ENCODE measurements around the gene DPP4. TPM values are rescaled to one million over a fixed set of nuclear protein-coding genes. Genes with fewer than 3 reads are reported as not detected.

The DPP4 gene
- total and polyA plus RNA-seq, 2 of the 13 experiments (the other 11 are each of a cell fraction or from before 2014, with no cell fraction given), result 39.4 to 109 TPM

GRCh38 chr2:162072181-162072702 lies 1.8 kb downstream of the DPP4 start (continued):
- TF ChIP-seq ZBED4 (CRISPR knock-in tag; IDR thresholded peaks at IDR 0.05; ENCODE audit: borderline replicate concordance) (no peak), ZFP36 (IDR thresholded peaks at IDR 0.05; ENCODE audit: borderline replicate concordance, low read depth, low read length, partially characterized antibody) (no peak), NR3C1 (CRISPR knock-in tag; IDR thresholded peaks at IDR 0.05) (no peak), KLF16 (CRISPR knock-in tag; IDR thresholded peaks at IDR 0.05) (no peak), GZF1 (CRISPR knock-in tag; IDR thresholded peaks at IDR 0.05) (no peak), ZNF317 (CRISPR knock-in tag; IDR thresholded peaks at IDR 0.05) (no peak), KLF9 (CRISPR knock-in tag; IDR thresholded peaks at IDR 0.05; ENCODE audit: low read depth) (no peak), ZNF550 (CRISPR knock-in tag; IDR thresholded peaks at IDR 0.05; ENCODE audit: borderline replicate concordance) (no peak), CHD4 (IDR thresholded peaks at IDR 0.05; ENCODE audit: borderline replicate concordance, low read length) (no peak), ZSCAN22 (CRISPR knock-in tag; IDR thresholded peaks at IDR 0.05) (no peak), ZSCAN9 (CRISPR knock-in tag; IDR thresholded peaks at IDR 0.05; ENCODE audit: borderline replicate concordance) (no peak), PTBP1 (IDR thresholded peaks at IDR 0.05; ENCODE audit: low read depth, low read length, poor library complexity, severe bottlenecking) (no peak), HOXA3 (CRISPR knock-in tag; IDR thresholded peaks at IDR 0.05) (no peak), ZNF800 (CRISPR knock-in tag; IDR thresholded peaks at IDR 0.05) (no peak), ZNF790 (CRISPR knock-in tag; IDR thresholded peaks at IDR 0.05; ENCODE audit: borderline replicate concordance) (no peak), KDM5B (CRISPR knock-in tag; IDR thresholded peaks at IDR 0.05; ENCODE audit: borderline replicate concordance) (no peak), YEATS4 (CRISPR knock-in tag; IDR thresholded peaks at IDR 0.05; ENCODE audit: borderline replicate concordance) (no peak), ZBTB25 (CRISPR knock-in tag; IDR thresholded peaks at IDR 0.05) (no peak), SOX6 (IDR thresholded peaks at IDR 0.05) (no peak), SOX6 (CRISPR knock-in tag; IDR thresholded peaks at IDR 0.05) (0 out of 2 replicates have a peak, but pooled peaks have one; percentile 14), MIXL1 (CRISPR knock-in tag; IDR thresholded peaks at IDR 0.05) (0 out of 2 replicates have a peak, but pooled peaks have one; percentile 46), ATF7-NPFF (CRISPR knock-in tag; IDR thresholded peaks at IDR 0.05; ENCODE audit: low read depth) (no peak)
